Measurements from ENCODE around the gene SLC35F5. TPM values are rescaled to one million over a fixed set of nuclear protein-coding genes. Genes with fewer than 3 reads are reported as not detected.
A peak's percentile ranks its signal among the peaks of the same experiment; 100 is the strongest.

SLC35F5 gene
- total RNA-seq, 1 experiment from 2014 or later: 14.3 TPM

- ATAC-seq: no peak
- H3K27ac ChIP-seq (ENCODE audit: low read depth, low read length): no peak overlapping the region
- ChIA-PET POLR2A (no interaction called here), RAD21 (ENCODE audit: low non-redundant PET in 1 of 2, low total read pairs in 2 of 2, uncharacterized antibody in 2 of 2, unreplicated experiment in 2 of 2) (no interaction called here), CTCF (no interaction called here)
- intact Hi-C loops (cut with micrococcal nuclease): no loop called here
- H3K4me2 ChIP-seq (ENCODE audit: low read length): no peak overlapping the region
- TF ChIP-seq RAD21 (IDR thresholded peaks at IDR 0.05; ENCODE audit: low read depth): peak; percentile 26; the same call in 1 of the 2 replicates
- no peak for TF ChIP-seq MAX (IDR thresholded peaks at IDR 0.05)
- H3K36me3 ChIP-seq (ENCODE audit: control insufficient read depth in 1 of 2, insufficient read depth in 2 of 2, low read length in 2 of 2): no peaks in the 10 kb centered on the region
- no peak overlapping the region for H2AFZ ChIP-seq (ENCODE audit: low read depth, low read length, poor library complexity, severe bottlenecking)
- DNase-seq (ENCODE audit: low read depth, low spot score): no peak
- no peaks in the 10 kb centered on the region for H3K79me2 ChIP-seq (ENCODE audit: insufficient read depth, low read length)
- H3K4me1 ChIP-seq (ENCODE audit: control insufficient read depth in 1 of 2, insufficient read depth in 2 of 2, low read length in 2 of 2): no peaks in the 10 kb centered on the region
- no TSS peak for BruUV-seq (replicated peaks)
- no peak overlapping the region for H3K4me3 ChIP-seq (replicated peaks in 1 of 2; ENCODE audit: low read depth in 1 of 2, low read length in 2 of 2)
- H3K9ac ChIP-seq (ENCODE audit: low read length): no peak overlapping the region
- H3K9me2 ChIP-seq (ENCODE audit: insufficient read depth): no peaks in the 10 kb centered on the region
- H4K20me1 ChIP-seq (ENCODE audit: insufficient read depth): no peaks in the 10 kb centered on the region
- H3K27me3 ChIP-seq (ENCODE audit: insufficient read depth, low read length): no peaks in the 10 kb centered on the region
- no peaks in the 10 kb centered on the region for H3K9me3 ChIP-seq (ENCODE audit: control insufficient read depth in 1 of 2, insufficient read depth in 1 of 2, low read depth in 1 of 2, low read length in 2 of 2)
Observed at GRCh38 chr2:113799375-113799774, 42.9 kb upstream of the SLC35F5 start.

DNA sequence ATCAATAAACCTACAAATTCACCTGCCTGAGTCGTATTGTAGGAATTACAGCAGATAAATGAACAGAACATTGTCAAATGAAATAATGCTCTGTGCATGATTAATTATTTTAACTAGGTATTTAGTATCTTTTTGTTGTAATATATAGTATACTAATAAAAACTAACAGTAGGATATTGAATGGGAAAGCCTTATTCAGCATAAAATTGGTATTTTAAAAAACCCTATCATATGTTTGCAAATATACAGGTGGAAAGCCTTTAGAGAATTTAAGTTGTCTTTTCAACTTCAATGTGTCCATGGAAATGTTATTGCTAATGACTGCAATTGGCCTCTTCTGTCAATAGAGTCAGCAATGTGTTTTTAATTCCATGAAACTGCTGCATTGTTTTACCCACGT, 40.8 kb upstream of the SLC35F5 start:
- no peak overlapping the region for H3K4me2 ChIP-seq (ENCODE audit: low read length)
- intact Hi-C loops (cut with micrococcal nuclease): no loop called here
- BruUV-seq (replicated peaks): no TSS peak

More for the DNA sequence above, 40.8 kb upstream of the SLC35F5 start:
- no peaks in the 10 kb centered on the region for H4K20me1 ChIP-seq (ENCODE audit: insufficient read depth)
- no peaks in the 10 kb centered on the region for H3K27me3 ChIP-seq (ENCODE audit: insufficient read depth, low read length)
- ChIA-PET POLR2A (no interaction called here), CTCF (no interaction called here), RAD21 (ENCODE audit: low non-redundant PET in 1 of 2, low total read pairs in 2 of 2, uncharacterized antibody in 2 of 2, unreplicated experiment in 2 of 2) (no interaction called here)
- no peaks in the 10 kb centered on the region for H3K9me3 ChIP-seq (ENCODE audit: control insufficient read depth in 1 of 2, insufficient read depth in 1 of 2, low read depth in 1 of 2, low read length in 2 of 2)
- no peaks in the 10 kb centered on the region for H3K4me1 ChIP-seq (ENCODE audit: control insufficient read depth in 1 of 2, insufficient read depth in 2 of 2, low read length in 2 of 2)
- DNase-seq (ENCODE audit: low read depth, low spot score) (no peak), ATAC-seq (no peak)
- TF ChIP-seq CBX3 (IDR thresholded peaks at IDR 0.05; ENCODE audit: low read depth) (no peak), YY1 (IDR thresholded peaks at IDR 0.05; ENCODE audit: extremely low read depth, insufficient replicate concordance, low read depth, low read length) (no peak), ZFX (IDR thresholded peaks at IDR 0.05) (no peak), POLR2A (IDR thresholded peaks at IDR 0.05; ENCODE audit: borderline replicate concordance, extremely low read depth, insufficient read depth, insufficient read length) (no peak)
- no peak overlapping the region for H3K9ac ChIP-seq (ENCODE audit: low read length)
- no peaks in the 10 kb centered on the region for H3K36me3 ChIP-seq (ENCODE audit: control insufficient read depth in 1 of 2, insufficient read depth in 2 of 2, low read length in 2 of 2)
- no peak overlapping the region for H2AFZ ChIP-seq (ENCODE audit: low read depth, low read length, poor library complexity, severe bottlenecking)
- H3K27ac ChIP-seq (ENCODE audit: low read depth, low read length): no peak overlapping the region
- H3K9me2 ChIP-seq (ENCODE audit: insufficient read depth): no peaks in the 10 kb centered on the region
- H3K4me3 ChIP-seq (replicated peaks in 1 of 2; ENCODE audit: low read depth in 1 of 2, low read length in 2 of 2): no peak overlapping the region
- H3K79me2 ChIP-seq (ENCODE audit: insufficient read depth, low read length): no peaks in the 10 kb centered on the region
